Measurements from ENCODE around the gene OGFOD1.

The OGFOD1 gene

DNA sequence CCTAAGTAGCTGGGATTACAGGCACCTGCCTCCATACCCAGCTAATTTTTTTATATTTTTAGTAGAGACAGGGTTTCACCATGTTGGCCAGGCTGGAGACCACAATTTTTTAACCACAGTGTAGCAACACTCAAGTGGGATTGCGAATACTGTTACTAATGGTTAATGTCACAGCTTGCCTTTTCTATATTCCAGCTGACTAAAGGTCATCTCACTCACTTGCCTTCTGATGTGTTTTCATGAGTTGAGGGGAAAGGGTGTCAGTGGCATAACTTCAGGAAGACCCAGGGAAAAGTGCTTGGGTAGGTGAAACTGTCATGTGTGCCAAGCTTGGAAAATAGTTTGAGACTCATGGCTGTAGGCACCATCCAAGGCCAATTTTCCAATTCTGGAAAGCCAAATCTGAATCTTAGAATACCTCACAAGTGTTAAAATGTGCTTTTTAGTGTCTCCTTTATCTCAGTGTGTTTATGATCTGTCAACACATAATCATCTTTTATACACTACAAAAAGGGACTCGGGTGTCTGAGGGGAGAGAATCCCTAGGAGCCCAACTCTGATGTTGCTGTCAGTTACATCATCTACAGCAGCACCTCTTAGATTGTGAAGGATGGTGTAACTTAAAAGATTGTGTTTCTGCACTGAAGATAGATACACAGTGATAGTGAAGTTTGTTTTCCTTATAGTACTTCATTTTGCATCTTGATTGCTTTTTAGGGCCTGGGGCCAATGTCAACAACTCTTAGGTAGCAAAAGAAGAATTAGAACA lies 27.1 kb downstream of the OGFOD1 start:
- DNase-seq (ENCODE audit: low read depth): no peak
- TF ChIP-seq, protein P1, sequence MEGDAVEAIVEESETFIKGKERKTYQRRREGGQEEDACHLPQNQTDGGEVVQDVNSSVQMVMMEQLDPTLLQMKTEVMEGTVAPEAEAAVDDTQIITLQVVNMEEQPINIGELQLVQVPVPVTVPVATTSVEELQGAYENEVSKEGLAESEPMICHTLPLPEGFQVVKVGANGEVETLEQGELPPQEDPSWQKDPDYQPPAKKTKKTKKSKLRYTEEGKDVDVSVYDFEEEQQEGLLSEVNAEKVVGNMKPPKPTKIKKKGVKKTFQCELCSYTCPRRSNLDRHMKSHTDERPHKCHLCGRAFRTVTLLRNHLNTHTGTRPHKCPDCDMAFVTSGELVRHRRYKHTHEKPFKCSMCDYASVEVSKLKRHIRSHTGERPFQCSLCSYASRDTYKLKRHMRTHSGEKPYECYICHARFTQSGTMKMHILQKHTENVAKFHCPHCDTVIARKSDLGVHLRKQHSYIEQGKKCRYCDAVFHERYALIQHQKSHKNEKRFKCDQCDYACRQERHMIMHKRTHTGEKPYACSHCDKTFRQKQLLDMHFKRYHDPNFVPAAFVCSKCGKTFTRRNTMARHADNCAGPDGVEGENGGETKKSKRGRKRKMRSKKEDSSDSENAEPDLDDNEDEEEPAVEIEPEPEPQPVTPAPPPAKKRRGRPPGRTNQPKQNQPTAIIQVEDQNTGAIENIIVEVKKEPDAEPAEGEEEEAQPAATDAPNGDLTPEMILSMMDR (IDR thresholded peaks at IDR 0.05; ENCODE audit: low read length, missing control alignments): no peak
- no peak overlapping the region for H3K4me3 ChIP-seq (replicated peaks; ENCODE audit: low read depth, low read length)

DNA sequence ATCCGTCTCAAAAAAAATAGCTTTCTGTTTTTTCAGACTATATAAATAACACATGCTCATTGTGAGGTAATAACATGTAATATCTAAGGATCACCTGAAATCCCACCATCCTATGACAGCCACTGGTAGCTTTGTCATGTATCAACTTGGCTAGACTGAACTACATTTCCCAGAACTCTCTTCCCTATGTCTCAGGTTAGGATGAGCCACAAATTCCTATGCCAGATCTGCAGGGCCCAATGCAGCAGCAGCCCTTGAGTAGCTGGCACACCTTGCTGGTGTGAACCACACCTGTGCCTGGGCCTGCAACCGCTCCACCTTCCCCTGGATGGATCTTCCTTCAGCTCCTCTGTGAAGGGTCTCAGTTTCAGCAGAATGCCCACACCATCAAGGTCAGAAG lies 28.1 kb downstream of the OGFOD1 start:
- no peak overlapping the region for H3K4me3 ChIP-seq (replicated peaks; ENCODE audit: low read depth, low read length)
- TF ChIP-seq, protein P1 (IDR thresholded peaks at IDR 0.05; ENCODE audit: low read length, missing control alignments): no peak
- no peak for DNase-seq (ENCODE audit: low read depth)

DNA sequence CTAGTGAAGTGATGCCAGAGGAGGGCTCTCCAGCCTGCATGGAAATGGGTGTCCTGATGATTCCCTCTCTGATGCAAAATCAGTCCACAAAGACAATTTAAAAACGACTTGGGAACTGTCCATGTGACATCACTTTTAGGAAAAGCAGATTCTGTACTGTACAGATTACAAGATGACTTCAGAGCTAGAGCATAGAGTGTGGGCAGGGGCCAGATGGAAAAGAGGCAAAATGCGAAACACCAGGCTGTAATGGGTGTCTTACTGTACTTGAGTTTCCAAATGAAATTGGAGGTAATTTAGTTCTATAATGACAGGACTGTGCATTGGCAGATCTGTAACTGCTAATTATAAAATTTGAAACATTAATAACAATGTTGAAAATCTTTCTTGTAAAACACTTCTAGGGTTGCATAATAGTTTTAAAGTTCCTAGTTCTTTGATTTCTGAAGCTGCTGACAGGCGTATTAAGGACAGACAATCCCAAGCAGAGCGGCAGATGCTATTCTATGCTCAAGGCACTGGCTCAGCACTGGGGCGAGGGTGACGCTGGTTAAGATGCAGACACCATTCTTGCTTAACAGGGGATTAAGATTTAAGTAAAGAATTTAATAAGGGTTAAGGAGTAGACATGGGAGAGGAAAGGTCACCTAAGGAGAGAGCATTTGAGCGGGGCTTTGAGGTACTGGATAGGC lies 29.6 kb downstream of the OGFOD1 start:
- H3K4me3 ChIP-seq (replicated peaks; ENCODE audit: low read depth, low read length): no peak overlapping the region
- DNase-seq (ENCODE audit: low read depth): no peak
- TF ChIP-seq, protein P1 (IDR thresholded peaks at IDR 0.05; ENCODE audit: low read length, missing control alignments): no peak

DNA sequence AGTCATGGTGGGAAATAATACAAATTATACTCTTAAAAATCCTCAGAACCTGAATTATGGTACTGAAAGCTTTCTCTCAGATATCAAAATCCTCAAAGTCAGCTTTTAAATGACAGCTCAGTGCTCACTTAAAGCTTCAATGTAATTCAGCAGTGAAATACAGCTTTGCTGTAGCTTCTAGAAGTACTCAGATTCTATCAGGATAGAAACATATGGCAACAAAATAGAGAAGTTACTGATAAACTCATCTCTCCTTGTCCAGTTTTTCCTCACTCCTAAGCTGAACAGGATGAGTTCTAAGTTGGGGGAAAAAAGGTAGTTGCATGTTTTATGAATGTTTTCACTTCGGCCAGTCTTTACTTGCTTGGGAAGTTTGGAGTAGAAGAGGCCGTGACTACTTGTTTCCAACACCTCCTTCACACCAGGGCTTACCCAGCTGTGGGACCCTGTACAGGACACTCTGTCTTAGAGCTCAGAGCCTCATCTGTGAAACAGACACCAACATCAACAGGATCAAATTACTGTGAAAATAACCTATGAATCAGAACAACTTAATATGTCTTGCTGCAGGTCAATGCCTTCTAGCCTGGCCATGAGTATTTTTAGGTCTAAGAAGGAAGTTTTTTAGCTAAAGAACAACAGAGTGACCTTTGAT lies 30.2 kb downstream of the OGFOD1 start:
- TF ChIP-seq, protein P1 (IDR thresholded peaks at IDR 0.05; ENCODE audit: low read length, missing control alignments): no peak
- no peak for DNase-seq (ENCODE audit: low read depth)

DNA sequence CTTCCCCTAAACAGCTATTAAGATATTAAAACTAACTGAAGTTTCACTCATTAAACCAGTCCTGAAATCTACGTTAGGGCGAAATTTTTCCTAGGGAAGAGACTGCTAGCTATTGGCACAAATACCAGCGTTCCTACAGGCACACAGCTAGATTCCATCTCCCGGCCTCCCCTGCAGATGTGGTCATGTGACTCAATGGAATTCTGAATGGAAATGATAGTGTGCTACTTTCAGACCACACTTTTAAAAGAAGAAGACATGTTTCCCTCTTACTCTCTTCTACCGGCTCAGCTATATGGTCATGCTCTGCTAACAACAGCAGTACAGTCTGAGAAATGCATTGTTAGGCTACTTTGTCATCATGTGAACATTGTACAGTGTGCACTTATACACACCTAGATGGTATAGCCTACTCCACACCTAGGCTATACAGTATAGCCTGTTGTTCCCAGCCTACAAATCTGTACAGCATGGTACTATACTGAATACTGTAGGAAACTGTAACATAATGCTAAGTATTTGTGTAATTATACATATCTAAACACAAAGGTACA lies 31.4 kb downstream of the OGFOD1 start:
- H3K4me3 ChIP-seq (replicated peaks; ENCODE audit: low read depth, low read length): no peak overlapping the region
- DNase-seq (ENCODE audit: low read depth): no peak
- TF ChIP-seq, protein P1 (IDR thresholded peaks at IDR 0.05; ENCODE audit: low read length, missing control alignments): no peak

More for the DNA sequence above, 30.2 kb downstream of the OGFOD1 start:
- H3K4me3 ChIP-seq (replicated peaks; ENCODE audit: low read depth, low read length): no peak overlapping the region

DNA sequence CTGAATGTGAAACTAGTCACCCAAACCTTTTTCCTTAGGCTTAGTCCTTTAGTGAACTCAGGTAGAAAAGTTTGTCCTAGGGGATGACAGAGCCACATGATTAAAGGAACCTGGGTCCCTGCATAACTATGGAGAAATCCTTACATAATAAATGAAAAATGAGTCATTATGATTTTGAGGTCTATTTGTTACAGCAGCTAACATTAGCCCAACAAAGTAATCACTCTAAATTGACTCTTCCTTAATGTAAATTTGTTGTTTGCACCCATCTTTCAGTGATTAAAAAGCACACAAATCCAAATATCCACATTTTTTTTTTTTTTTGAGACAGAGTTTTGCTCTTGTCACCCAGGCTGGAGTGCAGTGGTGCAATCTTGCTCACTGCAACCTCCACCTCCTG lies 32.0 kb downstream of the OGFOD1 start:
- DNase-seq (ENCODE audit: low read depth): no peak
- H3K4me3 ChIP-seq (replicated peaks; ENCODE audit: low read depth, low read length): no peak overlapping the region
- TF ChIP-seq, protein P1 (IDR thresholded peaks at IDR 0.05; ENCODE audit: low read length, missing control alignments): no peak

Measured in fibroblast of pulmonary artery (primary cell).